GM12878 (cell line): ENCODE measurements around the gene POR.

Experiments
- BRCA1 ChIP-seq: IDR thresholded peaks from 2 replicates; pipeline ENCODE4 v1.6.1; 2011; ENCODE audit warnings: low read depth, low read length, improper control_type of control experiment
- RCOR1 ChIP-seq: conservative IDR thresholded peaks from 2 replicates; pipeline ENCODE4 v1.6.1; 2012; ENCODE audit warnings: low read depth, low read length, improper control_type of control experiment
- RFX5 ChIP-seq: IDR thresholded peaks from 2 replicates; pipeline ENCODE4 v1.6.1; 2011; ENCODE audit warnings: low read depth, low read length, improper control_type of control experiment
- YY1 ChIP-seq: IDR thresholded peaks from 2 replicates; pipeline ENCODE4 v1.6.1; 2011; ENCODE audit warnings: low read depth, mild to moderate bottlenecking, low read length

DNA sequence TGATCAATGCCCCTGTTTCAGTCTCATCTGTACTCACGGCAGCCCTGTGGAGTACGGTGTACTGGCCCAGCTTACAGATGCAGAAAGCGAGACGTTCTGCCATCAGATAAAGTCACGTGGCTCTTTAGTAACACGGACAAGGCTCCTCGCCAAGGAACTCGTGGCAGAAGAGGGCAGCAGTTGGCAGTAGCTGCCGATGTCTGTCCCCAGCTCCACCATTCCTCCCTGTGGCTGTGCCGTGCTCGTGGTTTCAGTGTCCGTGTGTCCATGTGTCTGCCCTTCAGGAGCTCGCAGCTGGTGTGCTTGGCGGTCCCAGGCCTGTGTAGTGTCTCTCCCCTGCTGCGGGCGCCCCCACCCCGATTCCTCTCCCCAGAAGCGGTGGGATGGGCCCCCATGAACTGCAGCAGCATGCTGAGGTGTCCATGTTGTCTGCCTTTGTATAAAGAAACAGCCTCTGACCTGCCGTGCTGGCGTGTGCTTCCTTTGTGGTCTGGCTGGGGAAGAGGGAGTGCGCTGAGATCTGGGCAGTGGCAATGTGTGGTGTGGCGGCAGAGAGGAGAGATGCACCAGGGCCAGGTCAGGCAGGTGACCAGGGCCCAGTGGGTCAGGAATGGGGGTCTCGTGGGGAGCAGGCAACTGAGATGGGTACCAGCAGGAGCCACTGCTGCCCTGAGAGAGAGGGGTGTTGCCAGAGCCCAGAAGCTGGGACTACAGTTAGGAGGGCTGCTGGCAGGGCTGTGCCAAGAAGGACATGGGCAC, 26.3 kb upstream of the POR start:
- no peak for TF ChIP-seq RCOR1
- TF ChIP-seq RFX5 = no peak
- TF ChIP-seq YY1 = no peak
- no peak for TF ChIP-seq BRCA1
